Right renal cortex interstitium (tissue), 3 donors: ENCODE results near the gene LRIG2. TPM values are rescaled to one million over a fixed set of nuclear protein-coding genes. Genes with fewer than 3 reads are reported as not detected.
"Not testable (repeated sequence)": the region's sequence is repeated elsewhere in the genome, so short reads cannot be mapped to it uniquely, and the experiment has no call there.

Source experiments
- DNase-seq, 3 donors: peaks; one replicate each; pipeline ENCODE4 v3.0.0-alpha.2; 2013; ENCODE audit warnings: low read depth in 3 of 3, low spot score in 2 of 3
- polyA plus RNA-seq, 3 donors: library from polyadenylated mRNA; unstranded; fragments of 120-200 nt; gene quantifications; one replicate each; pipeline ENCODE4 v1.2.1, GENCODE V29; 2013; ENCODE audit not compliant: insufficient read length in 3 of 3

Gene LRIG2
- polyA plus RNA-seq, 3 donors, result 14.4 to 16.8 (median 16.0) TPM

DNA sequence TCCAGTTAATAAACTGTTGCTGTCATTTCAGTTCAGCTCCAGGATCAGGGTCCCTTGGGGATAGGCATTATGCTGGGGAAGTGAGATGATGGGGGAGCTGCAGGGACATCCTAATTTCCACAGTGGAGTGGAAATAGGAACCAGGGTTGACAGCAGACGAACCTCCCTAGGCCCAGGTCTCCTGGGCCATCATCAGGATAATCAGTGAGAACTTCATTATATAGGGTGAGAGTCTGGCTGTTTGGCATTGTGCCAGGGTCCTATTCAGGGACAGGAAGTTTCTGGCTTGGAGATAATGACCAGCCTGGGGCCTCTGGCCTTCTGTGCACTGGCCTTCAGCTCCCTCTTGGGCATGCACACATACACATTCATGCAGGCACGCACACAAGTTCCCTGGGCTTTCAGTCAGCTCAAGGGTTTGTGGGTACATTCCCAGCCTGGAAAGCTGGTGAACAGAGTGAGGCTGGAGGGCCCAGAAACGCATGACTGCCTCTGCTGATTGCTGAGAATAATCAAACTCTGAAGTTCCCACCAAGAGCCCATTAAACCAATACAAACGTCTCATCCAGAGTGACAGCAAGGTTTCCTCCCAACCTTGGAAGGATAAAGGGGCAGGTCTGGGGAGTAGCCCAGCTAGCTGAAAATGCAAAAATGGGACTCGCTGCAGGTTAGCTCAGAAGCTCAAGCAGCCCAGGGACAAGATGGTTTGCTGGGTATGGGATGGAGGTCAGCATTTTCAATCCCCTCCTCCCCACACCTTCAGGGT is 13.9 kb upstream of the LRIG2 start:
- no peak for DNase-seq

DNA sequence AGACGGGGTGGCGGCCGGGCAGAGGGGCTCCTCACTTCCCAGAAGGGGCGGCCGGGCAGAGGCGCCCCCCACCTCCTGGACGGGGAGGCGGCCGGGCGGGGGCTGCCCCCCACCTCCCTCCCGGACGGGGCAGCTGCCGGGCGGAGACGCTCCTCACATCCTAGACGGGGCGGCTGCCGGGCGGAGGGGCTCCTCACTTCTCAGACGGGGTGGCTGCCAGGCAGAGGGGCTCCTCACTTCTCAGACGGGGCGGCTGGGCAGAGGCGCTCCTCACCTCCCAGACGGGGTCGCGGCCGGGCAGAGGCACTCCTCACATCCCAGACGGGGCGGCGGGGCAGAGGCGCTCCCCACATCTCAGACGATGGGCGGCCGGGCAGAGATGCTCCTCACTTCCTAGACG is 9.5 kb upstream of the LRIG2 start:
- DNase-seq, result not testable (repeated sequence)

DNA sequence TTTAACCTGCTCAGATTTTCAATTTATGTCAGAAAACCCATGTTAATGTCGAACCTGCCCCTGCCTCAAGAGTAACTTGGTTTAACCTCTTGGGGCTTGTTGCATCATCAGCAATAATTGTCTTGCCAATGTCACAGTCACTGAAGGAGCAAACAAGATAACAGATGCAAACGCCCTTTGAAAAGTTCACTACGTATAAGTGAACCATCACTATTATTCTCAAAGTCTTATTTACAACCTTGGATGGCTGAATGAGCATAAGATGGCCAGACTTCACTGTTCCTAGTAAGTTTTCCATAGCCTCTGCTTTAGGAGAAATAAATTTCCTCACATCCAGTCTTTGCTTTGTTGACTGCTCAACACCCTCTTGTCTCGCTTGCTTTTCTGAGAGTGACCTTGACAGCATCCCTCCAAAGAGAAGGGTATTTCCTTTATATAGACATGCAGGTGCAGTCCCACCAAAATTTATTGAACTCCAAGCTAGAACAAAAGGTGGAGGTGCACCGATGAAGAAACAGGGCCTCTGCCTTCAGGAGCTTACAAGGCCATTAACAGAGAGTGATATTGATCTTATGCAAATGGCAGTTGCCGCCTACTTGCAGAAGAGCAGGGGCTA is 749 bp upstream of the LRIG2 start:
- DNase-seq, result no peak

DNA sequence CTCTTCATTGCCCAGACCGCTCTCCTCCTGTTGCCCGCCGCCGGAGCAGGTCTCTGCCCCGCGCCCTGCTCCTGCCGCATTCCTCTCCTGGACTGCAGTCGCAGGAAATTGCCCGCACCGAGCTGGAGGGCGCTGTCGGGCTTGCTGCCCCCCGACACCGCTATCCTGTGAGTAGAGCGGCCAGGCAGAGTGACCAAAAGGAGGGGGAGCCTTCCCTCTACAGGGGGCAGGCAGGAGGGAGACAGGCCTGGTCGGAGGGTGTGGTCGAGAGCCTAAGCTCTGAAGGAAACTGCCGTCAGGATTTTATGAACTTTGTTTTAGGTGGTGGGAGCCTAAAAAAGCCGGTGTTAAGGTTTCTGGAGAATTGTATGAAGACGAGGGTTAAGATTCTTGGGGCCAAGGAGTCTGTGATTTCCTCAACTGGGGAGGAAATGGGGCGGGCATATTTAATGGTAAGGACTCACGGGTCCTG is 517 bp downstream of the LRIG2 start:
- no peak for DNase-seq

DNA sequence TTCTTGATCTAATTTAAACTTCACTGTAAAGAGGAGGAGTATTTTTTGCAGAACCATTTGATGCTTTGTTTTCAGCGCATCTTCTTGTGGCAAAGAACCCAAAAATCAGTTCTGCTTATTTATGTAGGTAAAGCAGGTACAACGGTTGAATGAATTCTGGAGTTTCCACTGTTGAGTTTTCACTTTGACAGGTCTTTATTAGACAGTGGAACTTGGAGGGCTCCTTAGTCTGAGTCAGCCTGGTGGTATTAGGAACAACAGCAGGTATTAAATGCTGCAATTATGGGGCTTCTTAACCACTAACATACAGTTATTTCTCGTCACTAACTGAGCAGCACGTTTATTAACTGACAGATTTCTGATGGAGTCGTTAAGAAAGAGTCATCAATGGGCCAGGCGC is 1.2 kb downstream of the LRIG2 start:
- DNase-seq, result no peak

DNA sequence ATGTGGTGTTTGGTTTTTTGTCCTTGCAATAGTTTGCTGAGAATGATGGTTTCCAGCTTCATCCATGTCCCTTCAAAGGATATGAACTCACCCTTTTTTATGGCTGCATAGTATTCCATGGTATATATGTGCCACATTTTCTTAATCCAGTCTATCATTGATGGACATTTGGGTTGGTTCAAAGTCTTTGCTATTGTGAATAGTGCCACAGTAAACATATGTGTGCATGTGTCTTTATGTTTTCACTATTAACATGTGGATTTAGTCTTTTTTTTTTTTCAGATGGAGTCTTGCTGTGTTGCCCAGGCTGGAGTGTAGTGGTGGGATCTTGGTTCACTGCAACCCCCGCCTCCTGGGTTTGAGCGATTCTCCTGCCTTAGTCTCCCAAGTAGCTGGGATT is 5.0 kb downstream of the LRIG2 start:
- DNase-seq, result not testable (repeated sequence)

DNA sequence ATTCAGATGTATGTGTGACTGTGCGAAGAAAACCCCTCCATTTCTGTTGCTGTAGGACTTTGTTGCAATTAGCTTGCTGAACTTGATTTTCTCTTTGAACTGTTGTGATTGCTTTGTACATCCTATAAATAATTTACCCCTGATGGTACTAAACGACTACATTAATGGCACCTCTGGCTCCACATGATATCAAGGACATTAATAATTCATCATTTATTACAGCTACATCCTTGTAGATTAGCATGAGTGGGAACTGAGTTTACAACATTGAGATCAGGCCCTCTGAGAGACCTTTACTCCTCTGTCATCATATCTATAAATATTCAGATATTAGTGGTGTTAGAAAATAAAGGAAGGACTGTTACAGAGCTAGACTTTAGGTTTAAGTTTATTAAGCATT is 13.5 kb downstream of the LRIG2 start:
- no peak for DNase-seq

DNA sequence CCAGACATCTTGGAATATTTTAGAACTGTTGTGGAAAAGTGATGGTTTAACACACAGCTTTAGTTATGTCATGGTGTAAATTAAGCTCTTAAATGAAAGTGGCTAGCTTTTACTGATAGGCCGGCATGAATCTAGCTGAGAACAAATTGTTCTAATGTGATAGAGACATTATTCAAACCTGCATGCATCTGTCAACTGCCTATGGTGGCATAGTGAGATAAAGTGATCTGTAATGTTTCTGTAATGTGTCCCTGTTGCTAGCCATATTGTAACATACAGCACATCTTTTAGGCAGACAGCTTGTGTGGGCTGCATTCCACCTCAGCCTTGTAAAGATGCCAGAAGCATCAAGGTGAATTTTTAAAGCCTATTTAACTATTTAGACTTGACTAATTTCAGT is 16.0 kb downstream of the LRIG2 start:
- no peak for DNase-seq

DNA sequence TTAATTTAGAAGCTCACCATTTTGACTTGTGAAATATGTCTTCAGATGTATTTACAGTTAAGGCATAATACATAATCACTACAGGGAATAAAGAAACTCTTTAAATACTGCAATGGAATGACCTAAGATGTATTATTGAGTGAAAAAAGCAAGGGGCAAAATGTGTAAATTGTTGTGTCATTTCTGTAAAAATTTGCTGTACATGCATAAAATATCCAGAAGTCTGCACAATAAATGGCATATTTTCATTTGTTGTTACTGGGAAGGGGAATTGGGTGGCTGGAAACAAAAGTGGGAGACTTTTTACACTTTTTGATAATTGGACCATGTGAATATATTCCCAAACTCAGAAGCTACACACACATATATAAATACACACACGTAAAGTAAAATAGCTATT is 17.1 kb downstream of the LRIG2 start:
- no peak for DNase-seq

DNA sequence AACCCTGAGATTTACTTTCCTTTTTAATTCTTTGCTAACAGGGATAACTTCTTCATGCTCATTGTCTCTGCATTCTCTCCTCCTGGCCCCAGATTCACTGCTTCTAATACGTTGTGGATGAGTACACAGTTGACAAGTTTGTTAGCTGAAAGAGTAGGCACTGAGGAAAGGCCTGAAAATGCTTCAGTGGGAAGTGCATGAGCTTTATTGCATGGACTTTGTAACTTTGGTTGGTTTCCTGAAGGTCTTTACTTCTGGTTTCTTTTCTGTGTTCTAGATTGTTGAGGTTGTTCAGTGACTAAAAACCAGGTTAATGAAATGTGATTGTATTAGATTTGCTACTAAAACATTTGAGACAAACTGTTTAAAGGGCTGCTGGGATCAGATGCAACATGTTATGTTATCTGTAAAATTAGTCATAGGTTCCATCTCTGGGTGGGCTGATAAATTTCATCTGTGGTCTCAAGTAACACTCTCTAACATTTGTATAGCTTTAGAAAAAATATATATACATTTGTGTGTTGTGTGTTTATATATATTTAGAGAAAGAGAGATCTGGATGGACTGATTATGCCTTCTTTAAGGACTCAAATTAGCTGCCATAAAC is 19.1 kb downstream of the LRIG2 start:
- DNase-seq, result no peak

DNA sequence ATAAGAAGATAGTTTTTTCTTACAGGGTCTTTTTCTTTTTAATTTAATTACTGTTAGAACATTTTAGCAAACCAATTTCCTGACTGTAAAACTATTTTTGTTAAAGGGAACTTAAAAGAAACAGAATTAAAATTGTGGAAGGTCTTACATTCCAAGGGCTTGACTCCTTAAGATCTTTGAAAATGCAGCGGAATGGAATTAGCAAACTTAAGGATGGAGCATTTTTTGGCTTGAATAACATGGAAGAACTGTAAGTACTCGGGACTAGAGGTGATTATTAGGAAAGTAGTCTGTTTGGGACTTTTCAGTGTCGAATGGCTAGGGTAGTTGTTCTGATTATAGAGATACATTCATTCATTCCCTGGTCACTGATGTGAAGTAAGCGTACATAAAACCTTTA is 21.5 kb downstream of the LRIG2 start:
- DNase-seq, result no peak

DNA sequence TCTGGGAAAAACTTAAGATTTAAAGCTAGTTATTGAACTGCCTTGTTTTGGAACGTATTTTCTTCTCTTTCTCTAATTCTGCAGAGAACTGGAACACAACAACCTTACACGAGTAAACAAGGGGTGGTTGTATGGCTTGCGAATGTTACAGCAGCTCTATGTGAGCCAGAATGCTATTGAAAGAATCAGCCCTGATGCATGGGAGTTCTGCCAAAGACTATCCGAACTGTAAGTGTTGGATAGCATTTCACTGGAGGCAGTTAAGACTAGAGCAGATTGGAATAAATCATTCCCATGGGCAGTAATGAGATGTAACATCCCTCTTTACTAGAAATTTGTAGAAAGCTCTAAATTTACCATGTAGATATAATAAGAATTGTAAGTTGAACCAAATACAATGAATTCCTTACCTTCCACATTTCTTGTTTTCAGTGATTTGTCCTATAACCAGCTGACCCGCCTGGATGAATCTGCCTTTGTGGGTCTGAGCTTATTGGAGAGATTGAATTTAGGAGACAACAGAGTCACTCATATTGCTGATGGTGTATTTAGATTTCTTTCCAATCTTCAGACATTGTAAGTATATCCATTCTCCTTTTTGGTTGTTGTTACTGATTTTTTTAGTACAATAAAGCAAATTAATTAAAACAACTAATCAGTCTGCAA is 22.9 kb downstream of the LRIG2 start:
- no peak for DNase-seq

DNA sequence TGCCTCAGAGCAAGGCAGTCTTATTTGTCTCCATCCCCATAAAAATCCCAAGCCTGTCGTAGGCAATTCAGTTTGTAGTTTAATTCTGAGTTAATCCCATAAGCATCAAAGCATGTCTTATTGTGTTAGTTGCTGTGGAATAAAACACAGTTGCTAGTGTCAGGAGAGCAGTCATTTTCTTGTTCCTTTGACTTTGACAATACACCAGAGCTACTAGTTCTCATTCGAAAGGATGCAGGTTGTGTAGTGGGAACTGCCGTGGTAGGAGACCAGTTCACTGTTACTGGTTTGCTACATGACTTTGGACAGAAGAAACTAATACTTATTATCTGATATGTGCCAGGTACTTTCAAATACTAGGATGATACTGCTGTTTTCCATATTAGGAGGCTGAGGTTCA is 23.5 kb downstream of the LRIG2 start:
- no peak for DNase-seq

DNA sequence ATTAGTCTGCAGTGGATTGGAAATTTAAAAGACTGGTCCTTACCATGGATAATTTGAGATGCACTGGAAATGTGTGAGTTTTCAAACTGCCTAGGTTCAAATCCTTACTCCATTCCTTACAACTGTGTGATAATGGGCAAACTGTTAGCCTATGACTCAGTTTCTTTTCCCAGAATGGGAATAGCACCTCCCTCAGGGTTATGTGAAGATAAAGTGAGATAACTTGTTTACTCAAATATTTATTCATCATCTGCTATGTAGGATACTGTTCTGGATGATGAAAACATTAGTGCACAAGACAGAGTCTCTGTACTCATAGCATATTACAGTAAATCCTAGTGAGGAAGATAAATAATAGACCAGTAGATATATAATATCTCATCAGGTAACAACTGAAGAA is 28.6 kb downstream of the LRIG2 start:
- DNase-seq, result no peak

DNA sequence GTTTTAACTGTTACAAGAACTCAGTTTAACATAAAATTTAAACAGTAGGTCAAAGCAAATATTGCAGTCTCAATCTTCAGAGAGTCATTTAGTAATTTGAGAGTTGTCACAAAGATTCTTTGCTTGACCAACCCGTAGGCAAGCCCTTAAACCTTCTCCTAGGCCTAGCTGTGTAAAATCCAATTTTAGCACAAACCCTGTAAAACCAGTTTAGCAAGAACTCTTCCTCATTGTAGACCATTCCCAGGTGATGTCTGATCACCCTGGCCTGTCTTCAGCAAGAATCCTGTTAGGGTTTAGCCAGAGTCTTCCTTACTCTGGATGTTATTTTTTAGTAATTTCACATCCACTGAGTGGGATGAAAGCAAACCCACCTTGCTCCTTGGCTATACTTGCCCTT is 30.1 kb downstream of the LRIG2 start:
- no peak for DNase-seq

DNA sequence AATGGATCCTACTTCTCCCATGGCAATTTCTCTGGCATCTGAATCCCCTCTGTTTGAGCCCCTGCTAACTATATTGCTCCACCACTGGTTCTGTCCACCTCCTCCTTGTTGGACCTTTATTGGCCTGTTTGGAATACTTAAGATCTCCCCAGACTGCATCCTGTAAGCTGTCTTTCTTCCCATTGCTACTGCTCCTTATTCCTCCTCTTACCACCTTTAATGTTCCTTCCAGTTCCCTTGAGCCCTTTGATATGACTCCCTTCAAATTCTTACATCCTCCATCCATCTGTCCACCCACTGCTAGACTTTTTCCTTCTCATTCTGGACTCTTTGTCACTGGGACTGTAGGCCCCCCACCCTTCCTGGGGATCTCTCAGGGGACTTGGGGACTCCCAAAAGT is 31.0 kb downstream of the LRIG2 start:
- DNase-seq, result no peak

DNA sequence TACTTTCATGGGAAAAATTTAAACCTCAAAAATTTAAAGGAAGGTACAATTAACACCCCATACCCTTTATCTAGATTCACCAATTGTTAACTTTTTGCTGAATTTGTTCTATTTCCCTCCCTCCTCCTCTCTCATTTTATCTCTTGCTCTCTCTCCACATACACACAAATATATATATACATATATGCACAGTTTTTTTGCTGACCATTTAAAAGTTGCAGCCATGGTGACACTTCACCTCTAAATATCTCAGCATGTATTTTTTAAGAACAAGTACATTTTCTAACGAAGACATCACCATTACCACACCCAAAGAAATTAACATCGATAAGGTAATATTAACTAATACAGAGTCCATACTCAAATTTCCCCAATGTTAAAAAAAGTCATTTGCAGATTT is 33.9 kb downstream of the LRIG2 start:
- no peak for DNase-seq

DNA sequence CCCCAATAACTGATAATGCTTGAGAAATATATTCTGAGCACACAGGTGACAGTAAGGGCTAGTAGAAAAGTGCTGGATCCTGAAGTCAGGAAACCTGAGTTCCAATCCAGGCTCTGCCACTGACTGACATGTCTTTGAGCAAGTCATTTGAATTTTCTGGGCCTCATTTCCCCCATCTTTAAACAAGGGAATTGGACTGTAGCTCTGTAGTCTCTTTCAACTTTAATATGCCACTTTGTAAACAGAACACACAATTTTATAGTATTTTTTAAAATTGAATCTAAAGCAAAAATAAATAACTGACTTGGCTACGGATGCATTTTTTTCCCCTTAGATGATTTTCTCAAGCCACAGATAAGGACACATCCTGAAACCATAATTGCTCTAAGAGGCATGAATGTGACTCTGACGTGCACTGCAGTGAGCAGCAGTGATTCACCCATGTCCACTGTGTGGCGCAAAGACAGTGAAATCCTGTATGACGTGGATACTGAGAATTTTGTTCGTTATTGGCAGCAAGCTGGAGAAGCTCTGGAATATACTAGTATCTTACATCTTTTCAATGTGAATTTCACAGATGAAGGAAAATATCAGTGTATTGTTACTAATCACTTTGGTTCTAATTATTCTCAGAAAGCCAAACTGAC is 37.0 kb downstream of the LRIG2 start:
- DNase-seq, result no peak

DNA sequence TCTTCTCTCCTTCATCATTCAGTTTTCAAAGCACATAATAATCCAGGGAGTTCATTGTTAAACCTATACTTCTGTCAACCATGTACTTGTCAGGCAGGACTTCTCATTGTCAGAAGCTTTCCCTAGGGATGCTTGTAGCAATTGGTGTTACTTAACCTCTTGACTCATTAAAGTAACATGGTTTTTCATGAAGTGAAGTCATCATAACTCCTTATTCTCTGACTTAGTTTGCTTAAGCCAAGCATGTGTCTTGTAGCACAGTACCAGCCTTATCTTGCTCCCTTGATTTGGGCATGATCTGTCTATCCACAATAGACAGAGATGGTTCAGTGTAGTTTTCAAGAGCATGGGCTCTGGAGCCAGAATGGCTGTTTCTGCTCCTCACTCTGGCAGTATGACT is 45.3 kb downstream of the LRIG2 start:
- no peak for DNase-seq

DNA sequence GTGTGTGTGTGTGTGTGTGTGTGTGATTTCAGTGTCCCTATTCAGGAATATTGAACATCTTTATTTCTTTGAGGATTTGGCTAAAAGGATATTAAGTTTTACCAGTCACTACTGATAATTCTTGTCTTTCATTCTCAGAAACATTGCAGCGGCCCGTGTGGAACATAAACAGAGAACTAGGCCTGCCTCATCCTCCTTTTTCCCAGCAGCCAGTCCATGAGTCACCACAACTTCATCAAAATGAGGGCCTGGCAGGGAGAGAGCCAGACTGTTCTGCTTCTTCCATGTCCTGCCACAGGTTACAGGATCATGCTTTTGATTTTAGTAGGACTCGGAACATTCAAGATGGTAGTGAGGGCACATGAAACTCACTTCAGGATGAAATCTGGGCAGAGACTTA is 50.7 kb downstream of the LRIG2 start:
- DNase-seq, result no peak

DNA sequence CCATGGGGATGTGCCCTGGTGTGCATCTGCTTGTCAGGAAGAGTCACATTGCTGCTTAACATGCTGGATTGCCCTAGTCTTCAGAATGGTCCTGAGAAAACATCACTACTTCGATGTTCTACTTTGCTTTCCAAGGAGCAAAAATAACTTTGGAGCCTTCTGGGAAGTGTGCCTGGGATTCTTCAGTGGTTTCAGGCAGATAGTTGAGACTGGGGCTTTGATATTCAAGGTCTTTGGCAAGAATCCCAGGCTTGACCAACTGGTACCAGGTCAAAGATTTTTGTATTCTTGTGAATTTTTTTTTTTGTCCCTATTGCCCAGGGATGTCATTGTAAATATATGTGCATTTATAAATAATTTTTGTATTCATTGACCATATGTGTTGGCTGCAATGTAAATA is 51.4 kb downstream of the LRIG2 start:
- no peak for DNase-seq
